Hepatocyte (in vitro differentiated cells): ENCODE results near the gene THUMPD1. TPM values are rescaled to one million over a fixed set of nuclear protein-coding genes. Genes with fewer than 3 reads are reported as not detected.

Experiments
- DNase-seq: peaks from one replicate; pipeline ENCODE4 v3.0.0-alpha.2; 2016; ENCODE audit warnings: low spot score
- H2AFZ ChIP-seq: fragments of 200-600 bp; sonication (generic); 2 replicates; pipeline ENCODE4 v1.6.0; 2016; ENCODE audit warnings: antibody characterized with exemption, mild to moderate bottlenecking
- H3K27ac ChIP-seq: fragments of 200-600 bp; sonication (generic); 2 replicates; pipeline ENCODE4 v1.5.1; 2016; ENCODE audit warnings: mild to moderate bottlenecking
- H3K27me3 ChIP-seq: fragments of 200-600 bp; sonication (generic); 2 replicates; pipeline ENCODE4 v1.6.1; 2016
- H3K36me3 ChIP-seq: fragments of 200-600 bp; sonication (generic); replicated peaks from 2 replicates; pipeline ENCODE4 v1.5.1; 2016; ENCODE audit warnings: low read depth; ENCODE audit not compliant: insufficient read depth
- H3K4me1 ChIP-seq: fragments of 200-600 bp; sonication (generic); 2 replicates; pipeline ENCODE4 v1.5.1; 2016; ENCODE audit warnings: mild to moderate bottlenecking, moderate library complexity; ENCODE audit not compliant: insufficient read depth
- H3K4me2 ChIP-seq: fragments of 200-600 bp; sonication (generic); 2 replicates; pipeline ENCODE4 v1.6.0; 2016
- H3K4me3 ChIP-seq: fragments of 200-600 bp; sonication (generic); 2 replicates; pipeline ENCODE4 v1.5.1; 2016; ENCODE audit warnings: mild to moderate bottlenecking
- H3K79me2 ChIP-seq: fragments of 200-600 bp; sonication (generic); 2 replicates; pipeline ENCODE4 v1.6.0; 2017; ENCODE audit warnings: mild to moderate bottlenecking
- H3K9me2 ChIP-seq: fragments of 200-600 bp; sonication (generic); replicated peaks from 2 replicates; pipeline ENCODE4 v1.6.0; 2017; ENCODE audit warnings: mild to moderate bottlenecking; ENCODE audit not compliant: insufficient read depth
- H3K9me3 ChIP-seq: fragments of 200-600 bp; sonication (generic); 2 replicates; pipeline ENCODE4 v1.5.1; 2016; ENCODE audit warnings: low read depth, mild to moderate bottlenecking
- H4K20me1 ChIP-seq: fragments of 200-600 bp; sonication (generic); 2 replicates; pipeline ENCODE4 v1.6.0; 2016; ENCODE audit warnings: mild to moderate bottlenecking; ENCODE audit not compliant: insufficient read depth, poor library complexity, severe bottlenecking
- EZH2 ChIP-seq: fragments of 200-600 bp; sonication (generic); IDR thresholded peaks from 2 replicates; pipeline ENCODE4 v1.6.1; 2016; ENCODE audit warnings: antibody characterized with exemption, mild to moderate bottlenecking, borderline replicate concordance
- EZH2phosphoT487 ChIP-seq: fragments of 200-600 bp; sonication (generic); IDR thresholded peaks from one replicate; pipeline ENCODE4 v1.6.1; 2018; ENCODE audit warnings: antibody characterized with exemption, mild to moderate bottlenecking, low read depth, moderate library complexity; ENCODE audit not compliant: unreplicated experiment, severe bottlenecking
- WGBS: methylation state at CpG from one replicate; pipeline ENCODE4 v1.1.6; 2016; ENCODE audit warnings: low lambda C conversion rate; ENCODE audit errors: missing lambda C conversion rate; 5-methylcytosine and 5-hydroxymethylcytosine counted together
- polyA plus RNA-seq: library from polyadenylated mRNA; unstranded; fragments of >200 nt; fragmentation: Nextera tagmentation; extraction: Ambion mirVana; gene quantifications from 2 replicates; pipeline ENCODE4 v1.2.1, GENCODE V29; 2016
- total RNA-seq: library from RNA; depleted of rRNA; stranded (reverse); fragments of >200 nt; gene quantifications from 2 replicates; pipeline ENCODE4 v1.2.3, GENCODE V29; 2014
- TF ChIP-seq, protein P1 (sequence below): fragments of 200-600 bp; sonication (generic); IDR thresholded peaks from 2 replicates; pipeline ENCODE4 v1.5.1; 2016; ENCODE audit warnings: antibody characterized with exemption, mild to moderate bottlenecking; ENCODE audit not compliant: poor library complexity

The THUMPD1 gene
- total and polyA plus RNA-seq, 2 experiments from 2014 or later = 27.3 to 51.6 TPM

DNA sequence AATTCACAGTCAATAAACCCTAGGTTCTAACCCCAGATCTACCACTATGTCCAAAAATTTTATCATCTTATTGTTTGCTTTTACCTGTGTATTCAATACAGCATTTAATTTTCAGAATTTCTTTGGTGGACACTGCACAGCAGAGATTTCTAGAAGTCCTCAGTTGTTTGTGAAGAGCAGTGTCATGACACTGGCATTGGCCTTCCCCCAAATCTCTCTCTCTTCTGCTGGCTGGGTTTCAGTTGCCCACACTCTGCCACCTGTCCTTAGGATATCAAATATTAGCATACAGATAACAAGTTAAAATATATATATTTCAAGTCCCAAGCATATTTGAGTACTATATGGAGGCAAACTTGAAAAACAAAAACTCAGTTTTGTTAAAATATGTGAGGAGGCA is 2.0 kb upstream of the THUMPD1 start:
- Histone ChIP-seq H3K36me3 (no peaks in the 10 kb centered on the region), H3K27me3 (no peaks in the 10 kb centered on the region), H3K4me2 (no peak overlapping the region), H3K79me2 (peaks cover 25% of the 10 kb centered on the region), H2AFZ (no peak overlapping the region), H3K27ac (no peak overlapping the region), H3K4me3 (no peak overlapping the region), H4K20me1 (peaks cover 23% of the 10 kb centered on the region), H3K9me2 (no peaks in the 10 kb centered on the region), H3K4me1 (peaks cover 9% of the 10 kb centered on the region), H3K9me3 (no peaks in the 10 kb centered on the region)
- no peak for DNase-seq
- no peak for TF ChIP-seq EZH2
- no peak for TF ChIP-seq EZH2phosphoT487
- TF ChIP-seq, protein P1, sequence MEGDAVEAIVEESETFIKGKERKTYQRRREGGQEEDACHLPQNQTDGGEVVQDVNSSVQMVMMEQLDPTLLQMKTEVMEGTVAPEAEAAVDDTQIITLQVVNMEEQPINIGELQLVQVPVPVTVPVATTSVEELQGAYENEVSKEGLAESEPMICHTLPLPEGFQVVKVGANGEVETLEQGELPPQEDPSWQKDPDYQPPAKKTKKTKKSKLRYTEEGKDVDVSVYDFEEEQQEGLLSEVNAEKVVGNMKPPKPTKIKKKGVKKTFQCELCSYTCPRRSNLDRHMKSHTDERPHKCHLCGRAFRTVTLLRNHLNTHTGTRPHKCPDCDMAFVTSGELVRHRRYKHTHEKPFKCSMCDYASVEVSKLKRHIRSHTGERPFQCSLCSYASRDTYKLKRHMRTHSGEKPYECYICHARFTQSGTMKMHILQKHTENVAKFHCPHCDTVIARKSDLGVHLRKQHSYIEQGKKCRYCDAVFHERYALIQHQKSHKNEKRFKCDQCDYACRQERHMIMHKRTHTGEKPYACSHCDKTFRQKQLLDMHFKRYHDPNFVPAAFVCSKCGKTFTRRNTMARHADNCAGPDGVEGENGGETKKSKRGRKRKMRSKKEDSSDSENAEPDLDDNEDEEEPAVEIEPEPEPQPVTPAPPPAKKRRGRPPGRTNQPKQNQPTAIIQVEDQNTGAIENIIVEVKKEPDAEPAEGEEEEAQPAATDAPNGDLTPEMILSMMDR = no peak

DNA sequence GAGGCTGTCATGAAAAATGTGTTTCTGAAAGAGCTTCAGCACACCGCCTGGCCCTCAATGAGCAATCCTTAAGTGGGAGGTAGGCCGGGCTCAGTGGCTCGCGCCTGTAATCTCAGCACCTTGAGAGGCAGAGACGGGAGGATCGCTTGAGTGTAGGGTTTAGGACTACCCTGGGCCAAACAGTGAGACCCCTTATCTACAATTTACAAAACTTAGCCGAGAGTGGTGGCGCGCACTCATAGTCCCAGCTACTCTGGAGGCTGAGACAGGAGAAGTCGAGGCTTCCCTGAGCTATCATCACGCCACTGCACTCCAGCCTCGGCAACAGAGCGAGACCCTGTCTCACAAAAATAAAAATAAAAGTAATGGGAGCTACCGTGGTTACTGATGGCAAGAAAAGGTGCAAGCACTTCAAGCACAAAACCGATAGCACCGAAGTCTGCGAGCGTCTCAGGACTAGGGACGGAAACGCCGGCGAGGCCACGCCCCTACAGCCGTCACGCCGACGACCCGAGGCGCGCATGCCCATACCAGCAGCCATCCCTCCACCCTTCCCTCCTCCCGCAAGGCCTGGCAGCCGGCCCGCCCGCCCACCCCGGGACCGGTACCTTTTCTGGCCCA is 607 bp downstream of the THUMPD1 start:
- Histone ChIP-seq H2AFZ (peak overlapping the region; percentile 96), H3K9me2 (no peaks in the 10 kb centered on the region)
- 4% methylated on average over 33 of the region's 36 CpGs for WGBS

DNA sequence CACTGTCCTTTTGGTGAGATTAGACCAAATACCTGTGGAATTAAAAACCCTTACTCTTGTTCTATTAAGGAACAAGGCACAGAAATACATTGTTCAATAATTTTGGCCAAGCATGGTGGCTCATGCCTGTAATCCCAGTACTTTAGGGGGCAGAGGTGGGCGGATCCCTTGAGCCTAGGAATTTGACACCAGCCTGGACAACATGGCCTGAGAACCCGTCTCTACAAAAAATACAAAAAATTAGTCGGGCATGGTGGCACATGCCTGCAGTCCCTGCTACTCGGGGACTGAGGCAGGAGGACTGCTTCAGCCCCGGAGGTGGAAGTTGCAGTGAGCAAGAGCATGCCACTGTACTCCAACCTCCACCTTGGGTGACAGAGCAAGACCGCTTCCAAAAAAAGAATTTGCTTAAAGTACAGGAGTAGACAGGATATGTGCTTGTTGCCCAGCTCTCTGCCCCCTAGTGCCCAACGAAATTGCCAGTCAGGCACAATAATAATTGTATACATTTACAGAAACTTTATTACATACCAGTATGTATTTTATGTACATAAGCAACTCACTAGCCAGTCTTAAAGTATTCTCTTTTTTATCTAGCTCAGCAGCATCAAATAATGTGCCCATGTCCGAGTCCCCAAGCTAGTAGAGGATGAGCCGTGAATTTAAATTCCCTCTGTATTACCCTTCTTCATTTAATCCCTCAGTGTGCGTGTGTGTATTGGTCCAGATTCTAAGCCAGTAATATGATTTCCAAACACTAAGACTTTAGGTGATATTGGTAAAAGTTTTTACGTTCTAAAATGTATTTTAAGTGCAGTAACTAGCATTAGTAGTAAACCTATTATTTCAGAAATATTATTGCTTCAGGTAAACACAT is 1.4 kb downstream of the THUMPD1 start:
- no peak for TF ChIP-seq EZH2phosphoT487
- TF ChIP-seq, protein P1 = peak; percentile 28
- peak overlapping the region; percentile 88 for H3K4me2 ChIP-seq
- no peaks in the 10 kb centered on the region for H3K9me2 ChIP-seq
- H4K20me1 ChIP-seq = peaks cover 30% of the 10 kb centered on the region
- H2AFZ ChIP-seq = no peak overlapping the region
- peak overlapping the region; percentile 98 for H3K27ac ChIP-seq
- peak overlapping the region; percentile 87 for H3K4me3 ChIP-seq
- no peaks in the 10 kb centered on the region for H3K9me3 ChIP-seq
- H3K27me3 ChIP-seq = no peaks in the 10 kb centered on the region
- H3K36me3 ChIP-seq = no peaks in the 10 kb centered on the region
- DNase-seq = no peak
- peaks cover 34% of the 10 kb centered on the region for H3K79me2 ChIP-seq
- WGBS = 70% methylated on average over 11 of the region's 11 CpGs
- peaks cover 9% of the 10 kb centered on the region for H3K4me1 ChIP-seq

More for the DNA sequence above, 607 bp downstream of the THUMPD1 start:
- peaks cover 30% of the 10 kb centered on the region for H4K20me1 ChIP-seq
- H3K4me2 ChIP-seq = peak overlapping the region; percentile 88
- no peaks in the 10 kb centered on the region for H3K9me3 ChIP-seq
- no peaks in the 10 kb centered on the region for H3K27me3 ChIP-seq
- DNase-seq = peak; percentile 94
- no peak for TF ChIP-seq EZH2
- TF ChIP-seq, protein P1 = no peak
- TF ChIP-seq EZH2phosphoT487 = no peak
- H3K79me2 ChIP-seq = peaks cover 34% of the 10 kb centered on the region
- H3K4me1 ChIP-seq = peaks cover 9% of the 10 kb centered on the region
- peak overlapping the region; percentile 98 for H3K27ac ChIP-seq
- H3K4me3 ChIP-seq = peak overlapping the region; percentile 87
- H3K36me3 ChIP-seq = no peaks in the 10 kb centered on the region
